Measurements from ENCODE around the gene CFAP221.

The CFAP221 gene

DNA sequence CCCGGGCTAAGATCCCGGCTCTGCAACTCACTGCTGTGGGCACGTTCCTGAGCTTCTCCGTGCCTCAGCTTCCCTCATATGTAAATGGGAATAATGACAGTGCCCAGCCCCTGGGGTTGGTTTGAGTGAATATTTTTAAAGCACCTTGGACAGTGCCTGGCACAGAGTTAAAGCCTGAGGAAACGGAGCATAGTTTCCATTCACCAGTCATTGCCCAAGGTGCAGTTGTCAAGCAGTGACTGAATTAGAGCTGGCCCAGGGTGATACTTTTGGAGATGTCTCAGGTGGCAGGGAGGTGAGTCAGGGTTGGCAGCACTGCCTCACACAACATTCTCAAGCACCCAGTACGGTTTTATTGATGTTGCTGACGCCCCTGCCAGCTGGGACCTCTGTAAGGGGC, 146.9 kb downstream of the CFAP221 start:
- Histone ChIP-seq H3K9me3 (ENCODE audit: insufficient read depth, low read length) (no peaks in the 10 kb centered on the region), H3K4me2 (ENCODE audit: low read depth, low read length, poor library complexity, severe bottlenecking) (no peak overlapping the region), H2AFZ (ENCODE audit: low read depth, low read length, severe bottlenecking) (no peak overlapping the region), H3K27ac (ENCODE audit: low read depth, low read length) (no peak overlapping the region), H3K36me3 (ENCODE audit: low read length) (no peaks in the 10 kb centered on the region), H3K9ac (ENCODE audit: low read length) (no peak overlapping the region), H3K9me2 (replicated peaks; ENCODE audit: insufficient read depth, low read length) (no peaks in the 10 kb centered on the region), H3K27me3 (ENCODE audit: low read length) (no peaks in the 10 kb centered on the region), H3K4me3 (ENCODE audit: insufficient read depth, low read length, poor library complexity, severe bottlenecking) (no peak overlapping the region), H3F3A (ENCODE audit: insufficient read depth) (no peaks in the 10 kb centered on the region), H3K79me2 (ENCODE audit: insufficient read depth, low read length) (no peaks in the 10 kb centered on the region), H4K20me1 (ENCODE audit: low read depth, low read length) (no peaks in the 10 kb centered on the region)
- TF ChIP-seq, protein P1, sequence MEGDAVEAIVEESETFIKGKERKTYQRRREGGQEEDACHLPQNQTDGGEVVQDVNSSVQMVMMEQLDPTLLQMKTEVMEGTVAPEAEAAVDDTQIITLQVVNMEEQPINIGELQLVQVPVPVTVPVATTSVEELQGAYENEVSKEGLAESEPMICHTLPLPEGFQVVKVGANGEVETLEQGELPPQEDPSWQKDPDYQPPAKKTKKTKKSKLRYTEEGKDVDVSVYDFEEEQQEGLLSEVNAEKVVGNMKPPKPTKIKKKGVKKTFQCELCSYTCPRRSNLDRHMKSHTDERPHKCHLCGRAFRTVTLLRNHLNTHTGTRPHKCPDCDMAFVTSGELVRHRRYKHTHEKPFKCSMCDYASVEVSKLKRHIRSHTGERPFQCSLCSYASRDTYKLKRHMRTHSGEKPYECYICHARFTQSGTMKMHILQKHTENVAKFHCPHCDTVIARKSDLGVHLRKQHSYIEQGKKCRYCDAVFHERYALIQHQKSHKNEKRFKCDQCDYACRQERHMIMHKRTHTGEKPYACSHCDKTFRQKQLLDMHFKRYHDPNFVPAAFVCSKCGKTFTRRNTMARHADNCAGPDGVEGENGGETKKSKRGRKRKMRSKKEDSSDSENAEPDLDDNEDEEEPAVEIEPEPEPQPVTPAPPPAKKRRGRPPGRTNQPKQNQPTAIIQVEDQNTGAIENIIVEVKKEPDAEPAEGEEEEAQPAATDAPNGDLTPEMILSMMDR (IDR thresholded peaks at IDR 0.05; ENCODE audit: insufficient read depth, low read length, poor library complexity, severe bottlenecking): no peak
- TF ChIP-seq EZH2phosphoT487 (conservative IDR thresholded peaks at IDR 0.05; ENCODE audit: low read length): no peak

DNA sequence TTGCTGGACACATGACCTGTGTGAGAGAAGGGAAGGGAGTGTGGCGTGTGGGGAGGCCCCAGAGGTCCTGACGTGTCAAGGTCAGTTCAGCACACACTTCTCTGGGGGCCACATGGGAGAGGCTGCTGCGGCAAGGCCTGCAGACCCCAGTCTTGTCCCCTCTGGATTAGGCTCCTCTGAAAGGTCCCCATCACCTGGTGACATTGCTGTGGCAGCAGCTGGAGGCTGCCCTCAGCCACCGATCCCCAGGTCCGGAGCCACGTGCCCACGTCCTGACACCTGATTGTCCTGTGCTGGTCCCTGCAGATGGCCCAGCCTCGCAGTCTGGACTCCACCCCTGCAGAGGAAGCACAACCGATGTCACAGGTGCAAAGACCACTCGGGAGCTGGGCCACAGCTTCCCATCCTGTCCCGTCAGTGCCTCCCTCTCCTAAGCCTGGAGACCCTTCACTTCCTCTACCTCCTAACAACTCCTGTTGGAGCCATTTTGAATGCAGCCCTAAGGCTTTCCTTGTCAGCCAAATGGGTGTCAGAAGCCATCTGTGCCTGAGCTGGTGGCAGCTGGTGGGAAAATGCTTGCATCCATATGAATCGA, 147.5 kb downstream of the CFAP221 start:
- H3K27ac ChIP-seq (ENCODE audit: low read depth, low read length): no peak overlapping the region
- H3K9me2 ChIP-seq (replicated peaks; ENCODE audit: insufficient read depth, low read length): no peaks in the 10 kb centered on the region
- TF ChIP-seq, protein P1 (IDR thresholded peaks at IDR 0.05; ENCODE audit: insufficient read depth, low read length, poor library complexity, severe bottlenecking): no peak
- TF ChIP-seq EZH2phosphoT487 (conservative IDR thresholded peaks at IDR 0.05; ENCODE audit: low read length): no peak
- no peak overlapping the region for H2AFZ ChIP-seq (ENCODE audit: low read depth, low read length, severe bottlenecking)
- no peaks in the 10 kb centered on the region for H3K27me3 ChIP-seq (ENCODE audit: low read length)
- no peak overlapping the region for H3K4me3 ChIP-seq (ENCODE audit: insufficient read depth, low read length, poor library complexity, severe bottlenecking)
- no peak overlapping the region for H3K4me2 ChIP-seq (ENCODE audit: low read depth, low read length, poor library complexity, severe bottlenecking)
- H3K36me3 ChIP-seq (ENCODE audit: low read length): no peaks in the 10 kb centered on the region
- no peak overlapping the region for H3K9ac ChIP-seq (ENCODE audit: low read length)
- no peaks in the 10 kb centered on the region for H4K20me1 ChIP-seq (ENCODE audit: low read depth, low read length)
- H3F3A ChIP-seq (ENCODE audit: insufficient read depth): no peaks in the 10 kb centered on the region
- no peaks in the 10 kb centered on the region for H3K9me3 ChIP-seq (ENCODE audit: insufficient read depth, low read length)
- no peaks in the 10 kb centered on the region for H3K79me2 ChIP-seq (ENCODE audit: insufficient read depth, low read length)

DNA sequence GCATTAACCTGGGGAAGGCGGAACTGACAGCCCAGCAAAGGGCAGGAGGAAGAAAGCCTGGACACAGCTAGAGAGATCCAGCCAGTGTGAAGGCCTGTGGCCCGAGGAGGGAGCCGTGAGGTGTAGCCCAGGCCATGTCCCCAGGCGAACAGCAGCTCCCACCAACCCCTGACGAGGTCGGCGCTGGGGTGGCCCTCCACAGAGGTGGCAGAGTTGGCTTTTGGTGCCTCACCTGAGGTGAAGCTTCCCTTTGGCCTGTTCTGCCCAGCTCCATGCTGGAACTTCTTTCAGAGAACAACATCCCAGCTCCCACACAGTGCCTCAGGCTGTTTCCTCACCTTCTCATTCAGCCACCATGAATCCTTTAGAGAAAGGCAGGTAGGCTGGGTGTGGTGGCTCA, 148.1 kb downstream of the CFAP221 start:
- H3K27me3 ChIP-seq (ENCODE audit: low read length): no peaks in the 10 kb centered on the region
- H3K9me2 ChIP-seq (replicated peaks; ENCODE audit: insufficient read depth, low read length): no peaks in the 10 kb centered on the region
- H4K20me1 ChIP-seq (ENCODE audit: low read depth, low read length): no peaks in the 10 kb centered on the region
- no peak overlapping the region for H2AFZ ChIP-seq (ENCODE audit: low read depth, low read length, severe bottlenecking)
- H3K79me2 ChIP-seq (ENCODE audit: insufficient read depth, low read length): no peaks in the 10 kb centered on the region
- TF ChIP-seq, protein P1 (IDR thresholded peaks at IDR 0.05; ENCODE audit: insufficient read depth, low read length, poor library complexity, severe bottlenecking): no peak
- no peak for TF ChIP-seq EZH2phosphoT487 (conservative IDR thresholded peaks at IDR 0.05; ENCODE audit: low read length)
- H3K4me3 ChIP-seq (ENCODE audit: insufficient read depth, low read length, poor library complexity, severe bottlenecking): no peak overlapping the region
- H3K36me3 ChIP-seq (ENCODE audit: low read length): no peaks in the 10 kb centered on the region
- no peak overlapping the region for H3K4me2 ChIP-seq (ENCODE audit: low read depth, low read length, poor library complexity, severe bottlenecking)
- no peak overlapping the region for H3K27ac ChIP-seq (ENCODE audit: low read depth, low read length)
- no peaks in the 10 kb centered on the region for H3F3A ChIP-seq (ENCODE audit: insufficient read depth)
- H3K9ac ChIP-seq (ENCODE audit: low read length): no peak overlapping the region
- no peaks in the 10 kb centered on the region for H3K9me3 ChIP-seq (ENCODE audit: insufficient read depth, low read length)

All from SU-DHL-6 (cell line).